Measurements from ENCODE around the gene FGF12. TPM values are rescaled to one million over a fixed set of nuclear protein-coding genes. Genes with fewer than 3 reads are reported as not detected.

Gene FGF12
- total and polyA plus RNA-seq, 7 donors = 0.25 to 0.87 (median 0.71) TPM

DNA sequence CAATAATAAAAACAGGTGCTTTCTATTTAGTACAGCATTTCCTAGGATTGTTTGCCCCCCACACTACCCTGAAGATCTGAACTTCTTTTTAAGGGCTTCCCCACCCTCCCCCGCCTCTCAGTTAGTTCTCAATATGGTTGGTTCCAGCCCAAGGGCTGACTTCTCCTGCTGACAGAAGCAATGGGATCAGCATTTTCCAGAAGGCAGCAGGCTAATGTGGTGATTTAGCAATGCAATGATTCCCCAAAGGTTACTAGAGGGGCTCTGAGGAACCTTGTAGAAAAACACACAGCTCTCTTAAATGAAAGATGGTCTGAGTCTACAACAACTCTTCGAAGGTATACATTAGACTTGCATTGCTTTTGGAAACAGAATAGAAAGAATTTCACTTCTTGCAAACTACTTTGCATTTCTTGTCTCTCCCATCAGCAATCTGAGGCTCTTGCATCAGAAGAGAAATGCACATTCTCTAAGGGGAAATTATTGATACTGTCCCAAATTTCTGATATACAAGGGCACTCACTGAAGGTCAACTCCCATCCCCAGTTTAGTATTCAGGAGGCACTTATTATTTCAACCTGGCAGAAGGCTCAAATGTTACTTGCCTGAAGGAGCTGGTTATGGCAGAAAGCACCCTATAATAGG is 30.3 kb downstream of the FGF12 start:
- DNase-seq (no peak), ATAC-seq (no peak)
- intact Hi-C loops (cut with DNase I) = no loop called here
- Histone ChIP-seq H3K4me1 (no peaks in the 10 kb centered on the region), H3K27ac (no peak overlapping the region), H3K4me3 (no peak overlapping the region), H3K36me3 (ENCODE audit: insufficient read depth in 1 of 2, low read depth in 1 of 2) (no peaks in the 10 kb centered on the region), H3K27me3 (ENCODE audit: insufficient read depth in 3 of 3, low read length in 2 of 3) (no peaks in the 10 kb centered on the region), H3K9me3 (no peaks in the 10 kb centered on the region)
- TF ChIP-seq, protein P1, sequence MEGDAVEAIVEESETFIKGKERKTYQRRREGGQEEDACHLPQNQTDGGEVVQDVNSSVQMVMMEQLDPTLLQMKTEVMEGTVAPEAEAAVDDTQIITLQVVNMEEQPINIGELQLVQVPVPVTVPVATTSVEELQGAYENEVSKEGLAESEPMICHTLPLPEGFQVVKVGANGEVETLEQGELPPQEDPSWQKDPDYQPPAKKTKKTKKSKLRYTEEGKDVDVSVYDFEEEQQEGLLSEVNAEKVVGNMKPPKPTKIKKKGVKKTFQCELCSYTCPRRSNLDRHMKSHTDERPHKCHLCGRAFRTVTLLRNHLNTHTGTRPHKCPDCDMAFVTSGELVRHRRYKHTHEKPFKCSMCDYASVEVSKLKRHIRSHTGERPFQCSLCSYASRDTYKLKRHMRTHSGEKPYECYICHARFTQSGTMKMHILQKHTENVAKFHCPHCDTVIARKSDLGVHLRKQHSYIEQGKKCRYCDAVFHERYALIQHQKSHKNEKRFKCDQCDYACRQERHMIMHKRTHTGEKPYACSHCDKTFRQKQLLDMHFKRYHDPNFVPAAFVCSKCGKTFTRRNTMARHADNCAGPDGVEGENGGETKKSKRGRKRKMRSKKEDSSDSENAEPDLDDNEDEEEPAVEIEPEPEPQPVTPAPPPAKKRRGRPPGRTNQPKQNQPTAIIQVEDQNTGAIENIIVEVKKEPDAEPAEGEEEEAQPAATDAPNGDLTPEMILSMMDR (IDR thresholded peaks at IDR 0.05) = no peak
- WGBS, 3 donors = 74 to 81% (median 78%) methylated on average over 2 of the region's 2 CpGs

DNA sequence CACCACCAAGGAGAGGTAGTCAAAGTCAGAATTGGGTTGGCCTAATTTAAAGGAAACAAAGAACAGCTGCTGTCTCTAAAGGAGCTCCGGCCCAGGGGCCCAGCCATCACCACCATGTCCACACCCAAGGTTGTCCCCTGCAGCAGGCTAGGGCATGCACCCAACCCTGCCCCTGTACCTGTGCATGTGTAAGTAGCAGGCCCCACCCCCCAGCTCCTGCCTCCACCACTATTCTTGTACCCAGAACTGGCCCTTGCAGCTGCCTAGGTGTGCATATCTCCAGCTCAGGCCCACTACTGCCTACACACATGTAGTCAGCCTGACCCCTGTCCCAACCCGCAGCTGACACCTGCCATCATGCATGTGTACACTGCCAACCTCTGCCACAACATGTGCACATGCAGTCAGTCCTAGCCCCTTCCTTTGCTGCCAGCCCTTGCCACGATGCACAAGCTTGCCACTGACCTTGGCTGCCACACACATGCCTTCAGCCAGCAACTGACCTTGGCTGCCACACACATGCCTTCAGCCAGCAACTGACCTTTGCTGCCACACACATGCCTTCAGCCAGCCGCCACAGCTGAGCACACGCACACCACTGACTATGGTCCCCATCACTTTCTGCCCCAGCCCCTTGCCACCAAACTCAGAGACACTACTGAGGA is 39.7 kb downstream of the FGF12 start:
- no peak overlapping the region for H3K4me3 ChIP-seq
- no peaks in the 10 kb centered on the region for H3K9me3 ChIP-seq
- WGBS, 3 donors = 71 to 78% (median 76%) methylated on average over 5 of the region's 5 CpGs
- no peaks in the 10 kb centered on the region for H3K27me3 ChIP-seq (ENCODE audit: insufficient read depth in 3 of 3, low read length in 2 of 3)
- H3K36me3 ChIP-seq (ENCODE audit: insufficient read depth in 1 of 2, low read depth in 1 of 2) = no peaks in the 10 kb centered on the region
- no peak overlapping the region for H3K27ac ChIP-seq
- TF ChIP-seq, protein P1 (IDR thresholded peaks at IDR 0.05) = no peak
- DNase-seq (peak in 1 of 2 donors; percentile 9), ATAC-seq (no peak)
- intact Hi-C loops (cut with DNase I) = no loop called here
- no peaks in the 10 kb centered on the region for H3K4me1 ChIP-seq

DNA sequence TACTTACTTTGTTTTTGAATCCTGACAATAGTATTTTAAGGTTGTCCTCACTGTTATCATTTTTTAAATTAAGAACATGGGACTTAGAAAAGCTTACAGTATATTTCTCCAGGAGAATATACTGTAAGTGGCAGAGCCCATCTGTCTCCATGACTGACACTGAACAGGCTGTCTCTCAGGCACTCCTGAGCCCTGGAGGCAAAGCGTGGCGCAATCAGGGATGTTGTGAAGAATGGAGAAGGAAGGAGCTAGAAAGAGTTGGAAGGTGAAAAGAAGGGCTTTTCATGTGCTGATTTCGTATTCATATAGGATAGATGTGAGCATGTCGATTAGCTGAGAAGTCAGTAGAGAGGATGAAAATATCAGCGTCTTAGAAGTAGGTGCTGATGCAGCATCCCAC is 41.5 kb downstream of the FGF12 start:
- no peaks in the 10 kb centered on the region for H3K9me3 ChIP-seq
- no peaks in the 10 kb centered on the region for H3K36me3 ChIP-seq (ENCODE audit: insufficient read depth in 1 of 2, low read depth in 1 of 2)
- 82 to 93% (median 86%) methylated on average over 5 of the region's 5 CpGs for WGBS, 3 donors
- no peak overlapping the region for H3K4me3 ChIP-seq
- TF ChIP-seq, protein P1 (IDR thresholded peaks at IDR 0.05) = no peak
- H3K27me3 ChIP-seq (ENCODE audit: insufficient read depth in 3 of 3, low read length in 2 of 3) = no peaks in the 10 kb centered on the region
- no peak overlapping the region for H3K27ac ChIP-seq
- intact Hi-C loops (cut with DNase I) = no loop called here
- H3K4me1 ChIP-seq = no peaks in the 10 kb centered on the region
- ATAC-seq (no peak), DNase-seq (no peak)

DNA sequence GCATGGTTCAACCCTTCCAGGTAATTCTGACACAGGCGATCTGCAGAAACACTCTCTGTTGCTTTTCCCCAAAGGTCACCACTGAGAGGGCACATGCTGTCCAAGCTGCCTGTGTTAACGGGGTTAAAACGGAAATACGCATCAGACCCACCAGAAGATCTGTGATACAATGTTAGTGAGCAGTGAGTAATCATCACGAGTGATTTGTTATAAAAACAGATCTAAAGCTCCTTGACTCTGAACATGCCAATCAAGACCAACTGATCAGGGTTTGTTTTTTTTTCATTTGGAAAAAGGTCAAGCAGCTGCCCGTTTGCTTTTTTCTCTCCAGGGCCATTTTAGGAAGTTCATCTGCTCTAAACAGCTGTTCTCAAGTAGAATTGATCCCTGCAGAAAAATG is 43.2 kb downstream of the FGF12 start:
- H3K9me3 ChIP-seq = no peaks in the 10 kb centered on the region
- WGBS, 3 donors = 55 to 63% (median 62%) methylated on average over 6 of the region's 6 CpGs
- no peak overlapping the region for H3K27ac ChIP-seq
- H3K4me1 ChIP-seq = no peaks in the 10 kb centered on the region
- intact Hi-C loops (cut with DNase I) = no loop called here
- DNase-seq (no peak), ATAC-seq (no peak)
- no peaks in the 10 kb centered on the region for H3K27me3 ChIP-seq (ENCODE audit: insufficient read depth in 3 of 3, low read length in 2 of 3)
- no peaks in the 10 kb centered on the region for H3K36me3 ChIP-seq (ENCODE audit: insufficient read depth in 1 of 2, low read depth in 1 of 2)
- H3K4me3 ChIP-seq = no peak overlapping the region
- TF ChIP-seq, protein P1 (IDR thresholded peaks at IDR 0.05) = no peak

Data from psoas muscle (tissue), 8 donors.